ENCODE results near the gene LRRC4B.

The LRRC4B gene

GRCh38 chr19:50551034-50551714, 17.1 kb downstream of the LRRC4B start:
- Histone ChIP-seq H3K4me1 (ENCODE audit: control insufficient read depth, insufficient read depth, low read length) (no peaks in the 10 kb centered on the region), H3K27me3 (ENCODE audit: control insufficient read depth, insufficient read depth, low read length) (no peaks in the 10 kb centered on the region), H3K4me3 (ENCODE audit: low read length) (no peak overlapping the region), H3K9me3 (ENCODE audit: control insufficient read depth, insufficient read depth, low read length) (peaks cover 31% of the 10 kb centered on the region), H3K36me3 (ENCODE audit: control insufficient read depth, insufficient read depth, low read length) (no peaks in the 10 kb centered on the region; the same call in 1 of the 2 replicates), H3K27ac (ENCODE audit: low read length) (no peak overlapping the region)
- no peak for DNase-seq (ENCODE audit: low read depth, low spot score)
- no CpG with 5 or more reads among the region's 32 CpGs for WGBS (ENCODE audit: insufficient coverage, insufficient read length)

GRCh38 chr19:50550594-50550966, 17.7 kb downstream of the LRRC4B start:
- no peaks in the 10 kb centered on the region for H3K27me3 ChIP-seq (ENCODE audit: control insufficient read depth, insufficient read depth, low read length)
- DNase-seq (ENCODE audit: low read depth, low spot score): no peak
- WGBS (ENCODE audit: insufficient coverage, insufficient read length): no CpG with 5 or more reads among the region's 8 CpGs
- H3K27ac ChIP-seq (ENCODE audit: low read length): no peak overlapping the region
- peaks cover 31% of the 10 kb centered on the region for H3K9me3 ChIP-seq (ENCODE audit: control insufficient read depth, insufficient read depth, low read length)
- H3K36me3 ChIP-seq (ENCODE audit: control insufficient read depth, insufficient read depth, low read length): no peaks in the 10 kb centered on the region; the same call in 1 of the 2 replicates
- no peak overlapping the region for H3K4me3 ChIP-seq (ENCODE audit: low read length)
- no peaks in the 10 kb centered on the region for H3K4me1 ChIP-seq (ENCODE audit: control insufficient read depth, insufficient read depth, low read length)

- H3K27ac ChIP-seq (ENCODE audit: low read length): no peak overlapping the region
- no CpG with 5 or more reads among the region's 17 CpGs for WGBS (ENCODE audit: insufficient coverage, insufficient read length)
- H3K36me3 ChIP-seq (ENCODE audit: control insufficient read depth, insufficient read depth, low read length): no peaks in the 10 kb centered on the region; the same call in 1 of the 2 replicates
- DNase-seq (ENCODE audit: low read depth, low spot score): no peak
- H3K4me3 ChIP-seq (ENCODE audit: low read length): no peak overlapping the region
- no peaks in the 10 kb centered on the region for H3K27me3 ChIP-seq (ENCODE audit: control insufficient read depth, insufficient read depth, low read length)
- peaks cover 27% of the 10 kb centered on the region for H3K9me3 ChIP-seq (ENCODE audit: control insufficient read depth, insufficient read depth, low read length)
- no peaks in the 10 kb centered on the region for H3K4me1 ChIP-seq (ENCODE audit: control insufficient read depth, insufficient read depth, low read length)
These were observed 18.2 kb downstream of the LRRC4B start for GRCh38 chr19:50549927-50550593.

GRCh38 chr19:50549059-50549926, 18.9 kb downstream of the LRRC4B start:
- no peaks in the 10 kb centered on the region; the same call in 1 of the 2 replicates for H3K36me3 ChIP-seq (ENCODE audit: control insufficient read depth, insufficient read depth, low read length)
- no peak overlapping the region for H3K27ac ChIP-seq (ENCODE audit: low read length)
- no peaks in the 10 kb centered on the region for H3K4me1 ChIP-seq (ENCODE audit: control insufficient read depth, insufficient read depth, low read length)
- H3K9me3 ChIP-seq (ENCODE audit: control insufficient read depth, insufficient read depth, low read length): peaks cover 25% of the 10 kb centered on the region
- DNase-seq (ENCODE audit: low read depth, low spot score): no peak
- H3K4me3 ChIP-seq (ENCODE audit: low read length): no peak overlapping the region
- no CpG with 5 or more reads among the region's 22 CpGs for WGBS (ENCODE audit: insufficient coverage, insufficient read length)
- no peaks in the 10 kb centered on the region for H3K27me3 ChIP-seq (ENCODE audit: control insufficient read depth, insufficient read depth, low read length)

- H3K9me3 ChIP-seq (ENCODE audit: control insufficient read depth, insufficient read depth, low read length): peaks cover 21% of the 10 kb centered on the region
- WGBS (ENCODE audit: insufficient coverage, insufficient read length): no CpG with 5 or more reads among the region's 45 CpGs
These were observed 19.8 kb downstream of the LRRC4B start for GRCh38 chr19:50548191-50549058.

GRCh38 chr19:50547385-50548190, 20.6 kb downstream of the LRRC4B start:
- Histone ChIP-seq H3K27me3 (ENCODE audit: control insufficient read depth, insufficient read depth, low read length) (no peaks in the 10 kb centered on the region), H3K27ac (ENCODE audit: low read length) (no peak overlapping the region), H3K4me3 (ENCODE audit: low read length) (no peak overlapping the region), H3K9me3 (ENCODE audit: control insufficient read depth, insufficient read depth, low read length) (peaks cover 17% of the 10 kb centered on the region), H3K36me3 (ENCODE audit: control insufficient read depth, insufficient read depth, low read length) (no peaks in the 10 kb centered on the region; the same call in 1 of the 2 replicates), H3K4me1 (ENCODE audit: control insufficient read depth, insufficient read depth, low read length) (no peaks in the 10 kb centered on the region)
- WGBS (ENCODE audit: insufficient coverage, insufficient read length): no CpG with 5 or more reads among the region's 18 CpGs
- DNase-seq (ENCODE audit: low read depth, low spot score): no peak

More at GRCh38 chr19:50548191-50549058, 19.8 kb downstream of the LRRC4B start:
- Histone ChIP-seq H3K36me3 (ENCODE audit: control insufficient read depth, insufficient read depth, low read length) (no peaks in the 10 kb centered on the region; the same call in 1 of the 2 replicates), H3K27me3 (ENCODE audit: control insufficient read depth, insufficient read depth, low read length) (no peaks in the 10 kb centered on the region), H3K4me1 (ENCODE audit: control insufficient read depth, insufficient read depth, low read length) (no peaks in the 10 kb centered on the region), H3K4me3 (ENCODE audit: low read length) (no peak overlapping the region), H3K27ac (ENCODE audit: low read length) (no peak overlapping the region)
- no peak for DNase-seq (ENCODE audit: low read depth, low spot score)

- H3K36me3 ChIP-seq (ENCODE audit: control insufficient read depth, insufficient read depth, low read length): no peaks in the 10 kb centered on the region; the same call in 1 of the 2 replicates
- no CpG with 5 or more reads among the region's 29 CpGs for WGBS (ENCODE audit: insufficient coverage, insufficient read length)
- H3K4me3 ChIP-seq (ENCODE audit: low read length): no peak overlapping the region
- peaks cover 20% of the 10 kb centered on the region for H3K9me3 ChIP-seq (ENCODE audit: control insufficient read depth, insufficient read depth, low read length)
- H3K4me1 ChIP-seq (ENCODE audit: control insufficient read depth, insufficient read depth, low read length): no peaks in the 10 kb centered on the region
- no peak for DNase-seq (ENCODE audit: low read depth, low spot score)
- no peaks in the 10 kb centered on the region for H3K27me3 ChIP-seq (ENCODE audit: control insufficient read depth, insufficient read depth, low read length)
- no peak overlapping the region for H3K27ac ChIP-seq (ENCODE audit: low read length)
These were observed 21.6 kb downstream of the LRRC4B start for GRCh38 chr19:50546527-50547221.

GRCh38 chr19:50542943-50543342, 25.3 kb downstream of the LRRC4B start:
- no CpG with 5 or more reads among the region's 21 CpGs for WGBS (ENCODE audit: insufficient coverage, insufficient read length)

GRCh38 chr19:50537769-50538230, 30.4 kb downstream of the LRRC4B start:
- peak; percentile 35 for DNase-seq (ENCODE audit: low read depth, low spot score)
- no CpG with 5 or more reads among the region's 15 CpGs for WGBS (ENCODE audit: insufficient coverage, insufficient read length)

More at GRCh38 chr19:50542943-50543342, 25.3 kb downstream of the LRRC4B start:
- peaks cover 16% of the 10 kb centered on the region for H3K9me3 ChIP-seq (ENCODE audit: control insufficient read depth, insufficient read depth, low read length)
- H3K27ac ChIP-seq (ENCODE audit: low read length): no peak overlapping the region
- H3K4me1 ChIP-seq (ENCODE audit: control insufficient read depth, insufficient read depth, low read length): no peaks in the 10 kb centered on the region
- H3K4me3 ChIP-seq (ENCODE audit: low read length): no peak overlapping the region
- no peak for DNase-seq (ENCODE audit: low read depth, low spot score)
- no peaks in the 10 kb centered on the region; the same call in 1 of the 2 replicates for H3K36me3 ChIP-seq (ENCODE audit: control insufficient read depth, insufficient read depth, low read length)
- H3K27me3 ChIP-seq (ENCODE audit: control insufficient read depth, insufficient read depth, low read length): no peaks in the 10 kb centered on the region

More at GRCh38 chr19:50537769-50538230, 30.4 kb downstream of the LRRC4B start:
- Histone ChIP-seq H3K4me1 (ENCODE audit: control insufficient read depth, insufficient read depth, low read length) (no peaks in the 10 kb centered on the region), H3K4me3 (ENCODE audit: low read length) (no peak overlapping the region), H3K27me3 (ENCODE audit: control insufficient read depth, insufficient read depth, low read length) (no peaks in the 10 kb centered on the region), H3K9me3 (ENCODE audit: control insufficient read depth, insufficient read depth, low read length) (peaks cover 22% of the 10 kb centered on the region), H3K27ac (ENCODE audit: low read length) (no peak overlapping the region), H3K36me3 (ENCODE audit: control insufficient read depth, insufficient read depth, low read length) (no peaks in the 10 kb centered on the region)
